Measurements from ENCODE around the gene GLYATL1.
"Not testable (repeated sequence)": the region's sequence is repeated elsewhere in the genome, so short reads cannot be mapped to it uniquely, and the experiment has no call there.

Gene GLYATL1

DNA sequence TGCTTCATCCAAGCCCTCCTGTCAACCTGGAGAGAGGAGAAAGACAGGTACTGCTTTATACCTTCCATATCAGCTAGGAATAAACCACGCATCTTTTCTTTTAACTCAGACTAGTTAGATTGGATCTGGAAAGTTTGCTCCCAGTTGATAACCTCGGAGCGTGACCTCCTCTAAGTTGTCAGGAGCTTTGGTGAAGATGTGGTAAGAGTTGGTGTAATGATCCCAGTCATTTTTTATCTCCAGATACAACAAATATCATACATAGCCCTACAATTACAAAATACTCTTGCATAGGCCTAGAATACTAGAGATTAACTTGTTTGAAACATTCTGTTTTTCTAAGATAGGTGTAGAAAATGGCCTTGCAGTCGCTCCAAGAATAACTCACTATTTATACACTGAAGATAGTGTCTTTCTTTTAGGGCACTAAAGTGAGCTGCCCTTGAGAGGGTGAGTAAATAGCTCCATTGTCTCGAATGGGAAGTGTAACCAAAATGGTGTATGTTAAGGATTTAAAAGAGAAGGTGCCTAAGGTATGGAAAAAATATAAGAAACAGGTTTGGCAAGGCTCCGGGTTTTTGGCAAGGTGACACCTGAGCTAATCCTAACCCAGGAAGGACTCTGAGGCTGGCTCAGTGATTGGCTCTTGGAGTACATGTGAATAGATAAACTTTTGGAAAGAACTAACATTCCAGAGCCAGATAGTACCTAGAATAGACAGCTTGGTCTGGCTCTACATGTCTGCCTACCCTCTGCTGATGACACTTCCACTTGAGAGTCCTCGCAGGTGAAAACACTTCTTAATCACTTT lies 59.4 kb downstream of the GLYATL1 start:
- TF ChIP-seq, protein P1, sequence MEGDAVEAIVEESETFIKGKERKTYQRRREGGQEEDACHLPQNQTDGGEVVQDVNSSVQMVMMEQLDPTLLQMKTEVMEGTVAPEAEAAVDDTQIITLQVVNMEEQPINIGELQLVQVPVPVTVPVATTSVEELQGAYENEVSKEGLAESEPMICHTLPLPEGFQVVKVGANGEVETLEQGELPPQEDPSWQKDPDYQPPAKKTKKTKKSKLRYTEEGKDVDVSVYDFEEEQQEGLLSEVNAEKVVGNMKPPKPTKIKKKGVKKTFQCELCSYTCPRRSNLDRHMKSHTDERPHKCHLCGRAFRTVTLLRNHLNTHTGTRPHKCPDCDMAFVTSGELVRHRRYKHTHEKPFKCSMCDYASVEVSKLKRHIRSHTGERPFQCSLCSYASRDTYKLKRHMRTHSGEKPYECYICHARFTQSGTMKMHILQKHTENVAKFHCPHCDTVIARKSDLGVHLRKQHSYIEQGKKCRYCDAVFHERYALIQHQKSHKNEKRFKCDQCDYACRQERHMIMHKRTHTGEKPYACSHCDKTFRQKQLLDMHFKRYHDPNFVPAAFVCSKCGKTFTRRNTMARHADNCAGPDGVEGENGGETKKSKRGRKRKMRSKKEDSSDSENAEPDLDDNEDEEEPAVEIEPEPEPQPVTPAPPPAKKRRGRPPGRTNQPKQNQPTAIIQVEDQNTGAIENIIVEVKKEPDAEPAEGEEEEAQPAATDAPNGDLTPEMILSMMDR (IDR thresholded peaks at IDR 0.05; ENCODE audit: low read depth, low read length): no peak
- Histone ChIP-seq H3K9me3 (ENCODE audit: severe bottlenecking) (no peaks in the 10 kb centered on the region), H3K36me3 (no peaks in the 10 kb centered on the region), H3K27ac (no peak overlapping the region), H3K27me3 (ENCODE audit: insufficient read depth, low read depth, severe bottlenecking) (peaks cover 49% of the 10 kb centered on the region), H3K4me3 (ENCODE audit: low read depth, low read length) (no peak overlapping the region)
- DNase-seq: no peak

DNA sequence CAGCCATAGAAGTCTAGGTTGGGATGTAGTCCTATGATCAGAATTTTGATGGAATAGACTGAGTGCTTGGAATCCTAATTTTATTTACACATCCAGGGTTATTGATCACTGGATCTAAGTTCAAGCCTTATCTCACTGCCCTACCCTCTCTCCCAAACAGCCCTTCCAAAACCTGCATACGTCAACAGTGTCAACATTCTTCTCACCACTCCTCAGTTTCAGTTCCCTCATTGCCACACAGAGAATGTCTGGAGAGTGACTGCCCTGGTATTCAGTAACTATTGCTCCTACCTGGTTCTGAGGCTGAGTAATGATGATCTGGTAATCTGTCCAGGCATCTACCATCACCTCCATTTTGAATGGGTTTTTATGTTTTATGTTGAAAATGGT lies 60.0 kb downstream of the GLYATL1 start:
- TF ChIP-seq, protein P1 (IDR thresholded peaks at IDR 0.05; ENCODE audit: low read depth, low read length): no peak
- Histone ChIP-seq H3K36me3 (no peaks in the 10 kb centered on the region), H3K27me3 (ENCODE audit: insufficient read depth, low read depth, severe bottlenecking) (peaks cover 46% of the 10 kb centered on the region), H3K27ac (no peak overlapping the region), H3K9me3 (ENCODE audit: severe bottlenecking) (no peaks in the 10 kb centered on the region), H3K4me3 (ENCODE audit: low read depth, low read length) (no peak overlapping the region)
- DNase-seq: no peak

DNA sequence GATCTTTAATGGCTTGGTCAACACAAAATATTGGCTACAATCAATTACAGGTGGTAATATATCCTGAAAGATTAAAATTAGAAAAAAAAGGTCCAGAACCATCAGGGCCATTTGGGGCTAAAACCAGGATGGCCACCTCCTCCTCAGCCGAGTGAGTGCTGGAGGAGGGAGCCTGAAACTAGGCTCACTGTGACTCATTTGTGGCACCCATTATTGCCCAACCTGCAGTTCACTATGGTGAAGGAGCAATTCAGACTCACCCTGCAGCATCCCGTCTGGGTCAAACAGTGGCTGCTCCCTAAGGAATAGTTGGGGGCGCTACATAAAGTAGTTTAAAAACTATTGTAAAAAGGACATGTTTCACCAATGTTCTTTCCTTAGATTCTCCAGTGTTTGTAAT lies 60.7 kb downstream of the GLYATL1 start:
- no peaks in the 10 kb centered on the region for H3K36me3 ChIP-seq
- no peak overlapping the region for H3K27ac ChIP-seq
- no peaks in the 10 kb centered on the region for H3K9me3 ChIP-seq (ENCODE audit: severe bottlenecking)
- DNase-seq: no peak
- H3K27me3 ChIP-seq (ENCODE audit: insufficient read depth, low read depth, severe bottlenecking): peaks cover 50% of the 10 kb centered on the region
- H3K4me3 ChIP-seq (ENCODE audit: low read depth, low read length): no peak overlapping the region
- TF ChIP-seq, protein P1 (IDR thresholded peaks at IDR 0.05; ENCODE audit: low read depth, low read length): no peak

DNA sequence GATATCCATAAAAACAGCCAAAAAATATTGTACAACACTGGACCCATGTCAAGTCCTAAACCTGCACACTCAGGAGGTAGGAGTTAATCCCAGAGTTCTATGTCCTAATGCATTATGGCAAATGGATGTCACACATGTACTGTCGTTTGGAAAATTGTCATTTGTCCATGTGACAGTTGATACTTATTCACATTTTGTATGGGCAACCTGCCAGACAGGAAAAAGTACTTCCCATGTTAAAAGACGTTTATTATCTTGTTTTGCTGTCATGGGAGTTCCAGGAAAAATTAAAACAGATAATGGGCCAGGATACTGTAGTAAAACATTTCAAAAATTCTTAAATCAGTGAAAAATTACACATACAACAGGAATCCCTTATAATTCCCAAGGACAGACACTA lies 62.7 kb downstream of the GLYATL1 start:
- not testable (repeated sequence) for DNase-seq; H3K27ac ChIP-seq; H3K36me3 ChIP-seq; H3K4me3 ChIP-seq (ENCODE audit: low read depth, low read length); H3K9me3 ChIP-seq (ENCODE audit: severe bottlenecking)
- peaks cover 50% of the 10 kb centered on the region for H3K27me3 ChIP-seq (ENCODE audit: insufficient read depth, low read depth, severe bottlenecking)

Data from WERI-Rb-1 (cell line).